HepG2 (cell line): ENCODE results near the gene KDM5B. TPM values are rescaled to one million over a fixed set of nuclear protein-coding genes. Genes with fewer than 3 reads are reported as not detected.

Experiments used
- AGO1 ChIP-seq: fragments of 200-400 bp; formaldehyde crosslinking; IDR thresholded peaks from 2 replicates; pipeline ENCODE4 v1.6.1; 2017; ENCODE audit warnings: mild to moderate bottlenecking, low read depth, low read length, moderate library complexity; ENCODE audit not compliant: poor library complexity, severe bottlenecking
- ATF7-NPFF ChIP-seq: sonication (generic); formaldehyde crosslinking; IDR thresholded peaks from 2 replicates; pipeline ENCODE4 v1.8.1; 2023; ENCODE audit warnings: mild to moderate bottlenecking, low read depth, missing genetic modification reagents, moderate library complexity
- BRD4 ChIP-seq: sonication (generic); formaldehyde crosslinking; IDR thresholded peaks from 2 replicates; pipeline ENCODE4 v1.4.0; 2020; ENCODE audit warnings: missing genetic modification reagents
- HDAC6 ChIP-seq: fragments of 200-600 bp; sonication (generic); IDR thresholded peaks from 2 replicates; pipeline ENCODE4 v1.7.0; 2017; ENCODE audit warnings: mild to moderate bottlenecking, antibody characterized with exemption, low read length, low read depth
- HIVEP1 ChIP-seq: sonication (generic); formaldehyde crosslinking; IDR thresholded peaks from 2 replicates; pipeline ENCODE4 v1.4.0; 2020; ENCODE audit warnings: mild to moderate bottlenecking, missing genetic modification reagents
- HOXA3 ChIP-seq: sonication (generic); formaldehyde crosslinking; IDR thresholded peaks from 2 replicates; pipeline ENCODE4 v1.5.0; 2020; ENCODE audit warnings: missing genetic modification reagents
- MBNL3 ChIP-seq: fragments of 250-450 bp; sonication (Bioruptor Pico); conservative IDR thresholded peaks from 2 replicates; pipeline ENCODE4 v1.8.0; 2022; ENCODE audit warnings: mild to moderate bottlenecking, inconsistent platforms
- MLLT10 ChIP-seq: sonication (generic); formaldehyde crosslinking; IDR thresholded peaks from 2 replicates; pipeline ENCODE4 v1.4.0; 2020; ENCODE audit warnings: missing genetic modification reagents
- NFE2L1 ChIP-seq: sonication (generic); formaldehyde crosslinking; IDR thresholded peaks from 2 replicates; pipeline ENCODE4 v1.4.0; 2020; ENCODE audit warnings: missing genetic modification reagents, mild to moderate bottlenecking, borderline replicate concordance
- NR2C2 ChIP-seq: sonication (generic); formaldehyde crosslinking; IDR thresholded peaks from 2 replicates; pipeline ENCODE4 v1.4.0; 2020; ENCODE audit warnings: missing genetic modification reagents, mild to moderate bottlenecking, moderate library complexity, borderline replicate concordance
- RARA ChIP-seq: IDR thresholded peaks from 2 replicates; pipeline ENCODE4 v1.6.1; 2016; ENCODE audit warnings: missing genetic modification reagents, missing compliant biosample characterization
- SAP130 ChIP-seq: IDR thresholded peaks from 2 replicates; pipeline ENCODE4 v1.6.1; 2016; ENCODE audit warnings: low read depth
- TCF7 ChIP-seq: sonication (generic); IDR thresholded peaks from 2 replicates; pipeline ENCODE4 v1.6.1; 2016; ENCODE audit warnings: antibody characterized with exemption, low read depth
- TEAD2 ChIP-seq: sonication (generic); formaldehyde crosslinking; IDR thresholded peaks from 2 replicates; pipeline ENCODE4 v1.9.0; 2021; ENCODE audit warnings: missing genetic modification reagents
- ZBTB42 ChIP-seq: sonication (generic); formaldehyde crosslinking; IDR thresholded peaks from 2 replicates; pipeline ENCODE4 v1.5.0; 2020; ENCODE audit warnings: mild to moderate bottlenecking, missing genetic modification reagents
- ZBTB8A ChIP-seq: sonication (generic); formaldehyde crosslinking; IDR thresholded peaks from 2 replicates; pipeline ENCODE4 v1.4.0; 2020; ENCODE audit warnings: mild to moderate bottlenecking, low read depth, missing genetic modification reagents, borderline replicate concordance
- ZFP36L2 ChIP-seq: sonication (generic); formaldehyde crosslinking; IDR thresholded peaks from 2 replicates; pipeline ENCODE4 v1.4.0; 2020; ENCODE audit warnings: missing genetic modification reagents
- ZFP82 ChIP-seq: sonication (generic); formaldehyde crosslinking; IDR thresholded peaks from 2 replicates; pipeline ENCODE4 v1.5.1; 2020; ENCODE audit warnings: mild to moderate bottlenecking, missing genetic modification reagents, borderline replicate concordance
- ZNF230 ChIP-seq: sonication (generic); formaldehyde crosslinking; IDR thresholded peaks from 2 replicates; pipeline ENCODE4 v1.4.0; 2020; ENCODE audit warnings: mild to moderate bottlenecking, missing genetic modification reagents
- ZNF549 ChIP-seq: sonication (generic); formaldehyde crosslinking; IDR thresholded peaks from 2 replicates; pipeline ENCODE4 v1.5.0; 2020; ENCODE audit warnings: missing genetic modification reagents
- ZNF605 ChIP-seq: sonication (generic); formaldehyde crosslinking; IDR thresholded peaks from 2 replicates; pipeline ENCODE4 v1.8.0; 2022; ENCODE audit warnings: mild to moderate bottlenecking, missing genetic modification reagents
- ZNF619 ChIP-seq: sonication (generic); formaldehyde crosslinking; IDR thresholded peaks from 2 replicates; pipeline ENCODE4 v1.4.0; 2020; ENCODE audit warnings: mild to moderate bottlenecking, missing genetic modification reagents
- ZNF652 ChIP-seq: IDR thresholded peaks from 2 replicates; pipeline ENCODE4 v1.6.1; 2016; ENCODE audit warnings: low read depth, borderline replicate concordance
- ZNF678 ChIP-seq: sonication (generic); formaldehyde crosslinking; IDR thresholded peaks from 2 replicates; pipeline ENCODE4 v1.4.0; 2020; ENCODE audit warnings: mild to moderate bottlenecking, missing genetic modification reagents
- polyA plus RNA-seq, 8 experiments: library from polyadenylated mRNA; depleted of rRNA in 3 of 8; stranded (reverse) in 7 of 8; unstranded in 1 of 8; fragments of >200 nt; fragmentation: Illumina TruSeq in 4 of 8; extraction: Trizol in 4 of 8; gene quantifications; 2 replicates each; pipeline versions ENCODE4 v1.2.1 to v1.2.3, GENCODE V29; 2011 to 2016; ENCODE audit warnings: low read depth in 4 of 8, missing spikeins in 1 of 8, mixed read lengths in 1 of 8; ENCODE audit not compliant: insufficient read depth in 1 of 8
- total RNA-seq, 5 experiments: library from RNA; depleted of rRNA; stranded (reverse); fragments of >200 nt; fragmentation: Illumina TruSeq; extraction: Trizol; gene quantifications; 2 replicates each; pipeline ENCODE4 v1.2.3, GENCODE V29; 2016; ENCODE audit warnings: low read depth in 1 of 5
- TF ChIP-seq, protein P1 (sequence below): sonication (generic); formaldehyde crosslinking; IDR thresholded peaks from 2 replicates; pipeline ENCODE4 v1.4.0; 2020; ENCODE audit warnings: mild to moderate bottlenecking, low read depth, missing genetic modification reagents
- TF ChIP-seq, protein P2 (sequence below): IDR thresholded peaks from 2 replicates; pipeline ENCODE4 v1.6.1; 2016; ENCODE audit warnings: low read depth
- TF ChIP-seq, protein P3 (sequence below): sonication (generic); formaldehyde crosslinking; IDR thresholded peaks from 2 replicates; pipeline ENCODE4 v1.4.0; 2020; ENCODE audit warnings: missing genetic modification reagents
- TF ChIP-seq, protein P4 (sequence below): sonication (generic); formaldehyde crosslinking; conservative IDR thresholded peaks from 2 replicates; pipeline ENCODE4 v1.8.1; 2023; ENCODE audit warnings: missing genetic modification reagents
- TF ChIP-seq, protein P5 (sequence below): IDR thresholded peaks from 2 replicates; pipeline ENCODE4 v1.6.1; 2016; ENCODE audit warnings: mild to moderate bottlenecking, missing biosample characterization, missing genetic modification reagents

KDM5B gene
- total and polyA plus RNA-seq, 2 of the 13 experiments (the other 11 are each of a cell fraction or from before 2014, with no cell fraction given): 34.2 to 35.4 TPM

DNA sequence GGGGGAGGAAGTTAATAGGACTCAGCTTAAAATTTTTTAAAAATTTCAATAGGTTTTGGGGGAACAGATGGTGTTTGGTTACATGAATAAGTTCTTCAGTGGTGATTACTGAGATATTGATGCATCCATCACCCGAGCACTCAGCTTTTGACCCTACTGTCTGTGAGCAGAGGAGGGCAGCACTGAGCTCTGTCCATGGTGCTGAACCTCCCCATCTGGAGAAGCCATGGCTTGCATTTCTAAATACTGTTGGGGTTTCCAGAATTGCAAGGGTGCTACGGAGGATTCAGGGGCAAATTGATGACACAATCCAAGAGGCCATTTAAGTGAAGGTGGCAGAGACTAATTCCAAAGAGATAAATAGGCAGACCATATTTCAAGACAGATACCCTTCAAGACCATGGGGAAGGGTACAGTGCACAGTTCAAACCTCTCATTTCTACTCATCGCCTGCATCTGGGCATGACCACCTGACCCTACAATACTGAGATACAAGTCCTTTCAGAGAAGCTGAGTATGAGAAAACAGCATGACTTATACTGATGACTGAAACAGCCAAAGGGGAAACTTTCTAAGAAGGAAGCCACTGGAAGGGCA is 115.2 kb downstream of the KDM5B start (continued):
- TF ChIP-seq AGO1: no peak
- TF ChIP-seq ZBTB42 (CRISPR knock-in tag): no peak
- TF ChIP-seq, protein P1, sequence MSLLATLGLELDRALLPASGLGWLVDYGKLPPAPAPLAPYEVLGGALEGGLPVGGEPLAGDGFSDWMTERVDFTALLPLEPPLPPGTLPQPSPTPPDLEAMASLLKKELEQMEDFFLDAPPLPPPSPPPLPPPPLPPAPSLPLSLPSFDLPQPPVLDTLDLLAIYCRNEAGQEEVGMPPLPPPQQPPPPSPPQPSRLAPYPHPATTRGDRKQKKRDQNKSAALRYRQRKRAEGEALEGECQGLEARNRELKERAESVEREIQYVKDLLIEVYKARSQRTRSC: no peak
- TF ChIP-seq, protein P2, sequence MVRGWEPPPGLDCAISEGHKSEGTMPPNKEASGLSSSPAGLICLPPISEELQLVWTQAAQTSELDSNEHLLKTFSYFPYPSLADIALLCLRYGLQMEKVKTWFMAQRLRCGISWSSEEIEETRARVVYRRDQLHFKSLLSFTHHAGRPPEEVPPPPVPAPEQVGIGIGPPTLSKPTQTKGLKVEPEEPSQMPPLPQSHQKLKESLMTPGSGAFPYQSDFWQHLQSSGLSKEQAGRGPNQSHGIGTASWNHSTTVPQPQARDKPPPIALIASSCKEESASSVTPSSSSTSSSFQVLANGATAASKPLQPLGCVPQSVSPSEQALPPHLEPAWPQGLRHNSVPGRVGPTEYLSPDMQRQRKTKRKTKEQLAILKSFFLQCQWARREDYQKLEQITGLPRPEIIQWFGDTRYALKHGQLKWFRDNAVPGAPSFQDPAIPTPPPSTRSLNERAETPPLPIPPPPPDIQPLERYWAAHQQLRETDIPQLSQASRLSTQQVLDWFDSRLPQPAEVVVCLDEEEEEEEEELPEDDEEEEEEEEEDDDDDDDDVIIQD: peak; percentile 58; the same call in 1 of the 2 replicates
- no peak for TF ChIP-seq ZBTB8A (CRISPR knock-in tag)
- TF ChIP-seq NR2C2 (CRISPR knock-in tag): no peak
- TF ChIP-seq ZFP36L2 (CRISPR knock-in tag): 0 out of 2 replicates have a peak, but pooled peaks have one; percentile 79
- TF ChIP-seq ZNF549: no peak
- no peak for TF ChIP-seq ZNF652 (CRISPR knock-in tag)
- no peak for TF ChIP-seq TCF7
- no peak for TF ChIP-seq HDAC6
- TF ChIP-seq, protein P3, sequence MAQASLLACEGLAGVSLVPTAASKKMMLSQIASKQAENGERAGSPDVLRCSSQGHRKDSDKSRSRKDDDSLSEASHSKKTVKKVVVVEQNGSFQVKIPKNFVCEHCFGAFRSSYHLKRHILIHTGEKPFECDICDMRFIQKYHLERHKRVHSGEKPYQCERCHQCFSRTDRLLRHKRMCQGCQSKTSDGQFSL (CRISPR knock-in tag): no peak
- TF ChIP-seq NFE2L1: no peak
- no peak for TF ChIP-seq ZNF230
- TF ChIP-seq BRD4 (CRISPR knock-in tag): no peak
- TF ChIP-seq TEAD2 (CRISPR knock-in tag): peak; percentile 45; the same call in 1 of the 2 replicates
- peak; percentile 59; the same call in 1 of the 2 replicates for TF ChIP-seq RARA (CRISPR knock-in tag)
- TF ChIP-seq ZNF619 (CRISPR knock-in tag): no peak
- no peak for TF ChIP-seq MBNL3
- TF ChIP-seq, protein P4, sequence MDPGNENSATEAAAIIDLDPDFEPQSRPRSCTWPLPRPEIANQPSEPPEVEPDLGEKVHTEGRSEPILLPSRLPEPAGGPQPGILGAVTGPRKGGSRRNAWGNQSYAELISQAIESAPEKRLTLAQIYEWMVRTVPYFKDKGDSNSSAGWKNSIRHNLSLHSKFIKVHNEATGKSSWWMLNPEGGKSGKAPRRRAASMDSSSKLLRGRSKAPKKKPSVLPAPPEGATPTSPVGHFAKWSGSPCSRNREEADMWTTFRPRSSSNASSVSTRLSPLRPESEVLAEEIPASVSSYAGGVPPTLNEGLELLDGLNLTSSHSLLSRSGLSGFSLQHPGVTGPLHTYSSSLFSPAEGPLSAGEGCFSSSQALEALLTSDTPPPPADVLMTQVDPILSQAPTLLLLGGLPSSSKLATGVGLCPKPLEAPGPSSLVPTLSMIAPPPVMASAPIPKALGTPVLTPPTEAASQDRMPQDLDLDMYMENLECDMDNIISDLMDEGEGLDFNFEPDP (CRISPR knock-in tag): no peak
- peak; percentile 80; the same call in 1 of the 2 replicates for TF ChIP-seq ZNF605 (CRISPR knock-in tag)
- no peak for TF ChIP-seq ZNF678 (CRISPR knock-in tag)
- TF ChIP-seq, protein P5, sequence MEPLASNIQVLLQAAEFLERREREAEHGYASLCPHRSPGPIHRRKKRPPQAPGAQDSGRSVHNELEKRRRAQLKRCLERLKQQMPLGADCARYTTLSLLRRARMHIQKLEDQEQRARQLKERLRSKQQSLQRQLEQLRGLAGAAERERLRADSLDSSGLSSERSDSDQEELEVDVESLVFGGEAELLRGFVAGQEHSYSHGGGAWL (CRISPR knock-in tag): peak; percentile 61; the same call in 1 of the 2 replicates
- no peak for TF ChIP-seq HIVEP1 (CRISPR knock-in tag)
- no peak for TF ChIP-seq MLLT10 (CRISPR knock-in tag)
- TF ChIP-seq ZFP82: no peak
- TF ChIP-seq SAP130 (CRISPR knock-in tag): peak; percentile 72
- TF ChIP-seq HOXA3 (CRISPR knock-in tag): peak; percentile 45; the same call in 1 of the 2 replicates
- TF ChIP-seq ATF7-NPFF (CRISPR knock-in tag): no peak
